ENCODE measurements around the gene IKZF1. TPM values are rescaled to one million over a fixed set of nuclear protein-coding genes. Genes with fewer than 3 reads are reported as not detected.

Gene IKZF1
- total RNA-seq, 8 experiments from 2014 or later = 0.09 to 1.5 (median 0.43) TPM; not detected in 1

- in situ Hi-C loops (cut with MboI; ENCODE audit: low pct_unique_long_range_greater_than_20kb in 2 of 9, low sequenced_read_pairs in 9 of 9, unreplicated experiment in 9 of 9) = no loop called here
- Histone ChIP-seq H3K27ac (no peak overlapping the region), H3K4me1 (replicated peaks in 1 of 2) (no peaks in the 10 kb centered on the region), H3K4me3 (no peak overlapping the region)
- 0 to 100% (median 60%) methylated on average over 1 of the region's 1 CpG; no CpG with 5 or more reads in 5 of the 10 experiments for WGBS, 10 experiments
- no peak for ATAC-seq (replicated peaks in 6 of 8)
These were observed 31.2 kb upstream of the IKZF1 start for GRCh38 chr7:50273301-50273700.

GRCh38 chr7:50273870-50274269, 30.6 kb upstream of the IKZF1 start:
- H3K4me1 ChIP-seq (replicated peaks in 1 of 2) = no peaks in the 10 kb centered on the region
- no peak overlapping the region for H3K27ac ChIP-seq
- in situ Hi-C loops (cut with MboI; ENCODE audit: low pct_unique_long_range_greater_than_20kb in 2 of 9, low sequenced_read_pairs in 9 of 9, unreplicated experiment in 9 of 9) = no loop called here
- WGBS, 10 experiments = 0 to 100% (median 75%) methylated on average over 1 of the region's 1 CpG; no CpG with 5 or more reads in 1 of the 10 experiments
- H3K4me3 ChIP-seq = no peak overlapping the region
- ATAC-seq (replicated peaks in 6 of 8) = no peak

- H3K4me3 ChIP-seq = no peak overlapping the region
- H3K27ac ChIP-seq = no peak overlapping the region
- no peak for ATAC-seq (replicated peaks in 6 of 8)
- in situ Hi-C loops (cut with MboI; ENCODE audit: low pct_unique_long_range_greater_than_20kb in 2 of 9, low sequenced_read_pairs in 9 of 9, unreplicated experiment in 9 of 9) = no loop called here
- H3K4me1 ChIP-seq (replicated peaks in 1 of 2) = no peaks in the 10 kb centered on the region
- WGBS, 10 experiments = 0 to 90% (median 58%) methylated on average over 2 to 4 of the region's 7 CpGs; no CpG with 5 or more reads in 6 of the 10 experiments
These were observed 30.2 kb upstream of the IKZF1 start for GRCh38 chr7:50274361-50274760.

- 0 to 100% (median 63%) methylated on average over 1 to 3 of the region's 4 CpGs; no CpG with 5 or more reads in 5 of the 10 experiments for WGBS, 10 experiments
- in situ Hi-C loops (cut with MboI; ENCODE audit: low pct_unique_long_range_greater_than_20kb in 2 of 9, low sequenced_read_pairs in 9 of 9, unreplicated experiment in 9 of 9) = no loop called here
- H3K4me1 ChIP-seq (replicated peaks in 1 of 2) = no peaks in the 10 kb centered on the region
- H3K4me3 ChIP-seq = no peak overlapping the region
- no peak overlapping the region for H3K27ac ChIP-seq
- no peak for ATAC-seq (replicated peaks in 6 of 8)
These were observed 29.1 kb upstream of the IKZF1 start for GRCh38 chr7:50275430-50275829.

GRCh38 chr7:50276483-50276882, 28.0 kb upstream of the IKZF1 start:
- H3K4me3 ChIP-seq = no peak overlapping the region
- H3K4me1 ChIP-seq (replicated peaks in 1 of 2) = no peaks in the 10 kb centered on the region
- in situ Hi-C loops (cut with MboI; ENCODE audit: low pct_unique_long_range_greater_than_20kb in 2 of 9, low sequenced_read_pairs in 9 of 9, unreplicated experiment in 9 of 9) = no loop called here
- H3K27ac ChIP-seq = no peak overlapping the region
- WGBS, 10 experiments = 0 to 100% (median 40%) methylated on average over 1 of the region's 1 CpG; no CpG with 5 or more reads in 1 of the 10 experiments
- ATAC-seq (replicated peaks in 6 of 8) = no peak

GRCh38 chr7:50278120-50278519, 26.4 kb upstream of the IKZF1 start:
- Histone ChIP-seq H3K4me3 (no peak overlapping the region), H3K4me1 (replicated peaks in 1 of 2) (no peaks in the 10 kb centered on the region), H3K27ac (no peak overlapping the region)
- no peak for ATAC-seq (replicated peaks in 6 of 8)
- in situ Hi-C loops (cut with MboI; ENCODE audit: low pct_unique_long_range_greater_than_20kb in 2 of 9, low sequenced_read_pairs in 9 of 9, unreplicated experiment in 9 of 9) = no loop called here

GRCh38 chr7:50281680-50282445, 22.7 kb upstream of the IKZF1 start:
- in situ Hi-C loops (cut with MboI; ENCODE audit: low pct_unique_long_range_greater_than_20kb in 2 of 9, low sequenced_read_pairs in 9 of 9, unreplicated experiment in 9 of 9) = no loop called here
- Histone ChIP-seq H3K4me1 (replicated peaks in 1 of 2) (no peaks in the 10 kb centered on the region), H3K27ac (no peak overlapping the region), H3K4me3 (no peak overlapping the region)
- 10 to 100% (median 61%) methylated on average over 1 to 11 of the region's 12 CpGs; no CpG with 5 or more reads in 2 of the 10 experiments for WGBS, 10 experiments
- ATAC-seq (replicated peaks in 6 of 8) = peak in 2 of 8 experiments; percentile 80 to 86

GRCh38 chr7:50282813-50283605, 21.5 kb upstream of the IKZF1 start:
- no peak overlapping the region for H3K4me3 ChIP-seq
- no peak overlapping the region for H3K27ac ChIP-seq
- WGBS, 10 experiments = 15 to 94% (median 73%) methylated on average over 2 to 10 of the region's 11 CpGs
- in situ Hi-C loops (cut with MboI; ENCODE audit: low pct_unique_long_range_greater_than_20kb in 2 of 9, low sequenced_read_pairs in 9 of 9, unreplicated experiment in 9 of 9) = no loop called here
- ATAC-seq (replicated peaks in 6 of 8) = no peak
- no peaks in the 10 kb centered on the region for H3K4me1 ChIP-seq (replicated peaks in 1 of 2)

GRCh38 chr7:50283731-50284130, 20.8 kb upstream of the IKZF1 start:
- Histone ChIP-seq H3K27ac (no peak overlapping the region), H3K4me3 (no peak overlapping the region), H3K4me1 (replicated peaks in 1 of 2) (no peaks in the 10 kb centered on the region)
- 35 to 90% (median 79%) methylated on average over 1 to 4 of the region's 4 CpGs; no CpG with 5 or more reads in 1 of the 10 experiments for whole genome bisulfite sequencing, 10 experiments
- ATAC-seq (replicated peaks in 6 of 8) = no peak
- in situ Hi-C loops (cut with MboI; ENCODE audit: low pct_unique_long_range_greater_than_20kb in 2 of 9, low sequenced_read_pairs in 9 of 9, unreplicated experiment in 9 of 9) = no loop called here

- Histone ChIP-seq H3K4me3 (no peak overlapping the region), H3K4me1 (replicated peaks in 1 of 2) (no peaks in the 10 kb centered on the region), H3K27ac (no peak overlapping the region)
- 71 to 100% (median 85%) methylated on average over 1 to 2 of the region's 3 CpGs; no CpG with 5 or more reads in 4 of the 10 experiments for WGBS, 10 experiments
- in situ Hi-C loops (cut with MboI; ENCODE audit: low pct_unique_long_range_greater_than_20kb in 2 of 9, low sequenced_read_pairs in 9 of 9, unreplicated experiment in 9 of 9) = no loop called here
- ATAC-seq (replicated peaks in 6 of 8) = no peak
These were observed 20.2 kb upstream of the IKZF1 start for GRCh38 chr7:50284296-50284695.

GRCh38 chr7:50285269-50285668, 19.2 kb upstream of the IKZF1 start:
- in situ Hi-C loops (cut with MboI; ENCODE audit: low pct_unique_long_range_greater_than_20kb in 2 of 9, low sequenced_read_pairs in 9 of 9, unreplicated experiment in 9 of 9) = no loop called here
- no peak for ATAC-seq (replicated peaks in 6 of 8)
- no peak overlapping the region for H3K27ac ChIP-seq
- WGBS, 10 experiments = 0 to 80% (median 50%) methylated on average over 1 to 4 of the region's 4 CpGs; no CpG with 5 or more reads in 1 of the 10 experiments
- H3K4me3 ChIP-seq = no peak overlapping the region
- H3K4me1 ChIP-seq (replicated peaks in 1 of 2) = no peaks in the 10 kb centered on the region

- ATAC-seq (replicated peaks in 6 of 8) = no peak
- no peaks in the 10 kb centered on the region for H3K4me1 ChIP-seq (replicated peaks in 1 of 2)
- no peak overlapping the region for H3K27ac ChIP-seq
- in situ Hi-C loops (cut with MboI; ENCODE audit: low pct_unique_long_range_greater_than_20kb in 2 of 9, low sequenced_read_pairs in 9 of 9, unreplicated experiment in 9 of 9) = no loop called here
- WGBS, 10 experiments = 0 to 100% (median 100%) methylated on average over 1 of the region's 1 CpG; no CpG with 5 or more reads in 3 of the 10 experiments
- no peak overlapping the region for H3K4me3 ChIP-seq
These were observed 17.4 kb upstream of the IKZF1 start for GRCh38 chr7:50287129-50287528.

- Histone ChIP-seq H3K27ac (no peak overlapping the region), H3K4me1 (replicated peaks in 1 of 2) (no peaks in the 10 kb centered on the region), H3K4me3 (no peak overlapping the region)
- no peak for ATAC-seq (replicated peaks in 6 of 8)
- in situ Hi-C loops (cut with MboI; ENCODE audit: low pct_unique_long_range_greater_than_20kb in 2 of 9, low sequenced_read_pairs in 9 of 9, unreplicated experiment in 9 of 9) = no loop called here
These were observed 12.3 kb upstream of the IKZF1 start for GRCh38 chr7:50292165-50292757.
